Measurements from ENCODE around the gene AADAT. TPM values are rescaled to one million over a fixed set of nuclear protein-coding genes. Genes with fewer than 3 reads are reported as not detected.

The AADAT gene
- total RNA-seq, 1 experiment from 2014 or later, result 6.4 TPM

DNA sequence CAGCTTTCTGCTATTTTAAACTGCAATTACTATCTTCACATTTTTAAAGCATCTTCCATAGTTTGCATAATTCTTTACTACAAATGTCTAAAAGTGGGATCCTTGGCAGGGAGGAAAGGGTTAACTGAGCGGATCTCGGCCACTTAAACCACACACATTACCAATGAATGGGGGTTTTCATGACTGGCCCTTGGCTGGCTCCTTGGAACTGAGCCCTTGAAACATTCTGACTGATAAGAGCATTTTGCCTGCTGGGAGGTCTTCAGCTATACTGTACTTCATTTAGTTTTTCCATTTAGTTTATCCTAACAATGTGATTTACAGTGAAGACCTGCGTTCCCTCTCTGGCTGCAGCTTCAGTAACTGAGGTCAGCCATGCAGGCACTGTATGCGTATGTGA, 31.9 kb downstream of the AADAT start:
- ChIA-PET CTCF (interaction anchor here (1.5 to 2.1 kb wide), 2 partner anchors 10 to 247 kb away, joined by 5 to 8 read pairs; no protein-coding TSS in a partner anchor), POLR2A (no interaction called here)
- Mint-ChIP-seq H3K36me3 (ENCODE audit: insufficient read depth, unreplicated experiment) (peaks cover 21% of the 10 kb centered on the region), H3K4me1 (ENCODE audit: insufficient read depth, unreplicated experiment) (no peaks in the 10 kb centered on the region), H3K27ac (ENCODE audit: low read depth, unreplicated experiment) (no peak overlapping the region), H3K9me3 (ENCODE audit: unreplicated experiment) (no peaks in the 10 kb centered on the region), H3K4me3 (ENCODE audit: unreplicated experiment) (no peak overlapping the region), H3K27me3 (ENCODE audit: insufficient read depth, unreplicated experiment) (no peaks in the 10 kb centered on the region)
- intact Hi-C loops (cut with micrococcal nuclease), result no loop called here
- no peak for DNase-seq (ENCODE audit: unreplicated experiment)
- TF ChIP-seq, protein P1, sequence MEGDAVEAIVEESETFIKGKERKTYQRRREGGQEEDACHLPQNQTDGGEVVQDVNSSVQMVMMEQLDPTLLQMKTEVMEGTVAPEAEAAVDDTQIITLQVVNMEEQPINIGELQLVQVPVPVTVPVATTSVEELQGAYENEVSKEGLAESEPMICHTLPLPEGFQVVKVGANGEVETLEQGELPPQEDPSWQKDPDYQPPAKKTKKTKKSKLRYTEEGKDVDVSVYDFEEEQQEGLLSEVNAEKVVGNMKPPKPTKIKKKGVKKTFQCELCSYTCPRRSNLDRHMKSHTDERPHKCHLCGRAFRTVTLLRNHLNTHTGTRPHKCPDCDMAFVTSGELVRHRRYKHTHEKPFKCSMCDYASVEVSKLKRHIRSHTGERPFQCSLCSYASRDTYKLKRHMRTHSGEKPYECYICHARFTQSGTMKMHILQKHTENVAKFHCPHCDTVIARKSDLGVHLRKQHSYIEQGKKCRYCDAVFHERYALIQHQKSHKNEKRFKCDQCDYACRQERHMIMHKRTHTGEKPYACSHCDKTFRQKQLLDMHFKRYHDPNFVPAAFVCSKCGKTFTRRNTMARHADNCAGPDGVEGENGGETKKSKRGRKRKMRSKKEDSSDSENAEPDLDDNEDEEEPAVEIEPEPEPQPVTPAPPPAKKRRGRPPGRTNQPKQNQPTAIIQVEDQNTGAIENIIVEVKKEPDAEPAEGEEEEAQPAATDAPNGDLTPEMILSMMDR (IDR thresholded peaks at IDR 0.05; ENCODE audit: unreplicated experiment), result no peak
- BruUV-seq (replicated peaks), result no TSS peak

DNA sequence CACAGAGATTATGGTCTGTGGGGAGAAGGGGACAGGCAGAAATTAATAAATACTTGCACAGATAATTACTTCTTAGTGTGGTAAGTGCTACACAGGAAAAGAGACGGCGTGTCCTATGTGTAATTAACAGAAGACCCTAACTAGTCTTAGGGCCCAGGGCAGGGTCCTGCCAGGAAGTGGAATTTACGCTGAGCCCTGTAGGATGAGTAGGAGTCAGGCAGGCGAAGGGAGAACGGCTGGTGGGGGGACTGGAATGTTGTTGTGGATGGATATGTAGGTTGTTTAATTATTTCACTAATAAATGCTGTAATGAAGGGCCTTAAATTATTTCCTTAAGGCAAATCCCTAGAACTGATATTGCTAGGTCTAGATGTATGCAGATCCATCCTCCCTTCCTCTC, 36.8 kb downstream of the AADAT start:
- H3K27me3 Mint-ChIP-seq (ENCODE audit: insufficient read depth, unreplicated experiment), result no peaks in the 10 kb centered on the region
- no peak for DNase-seq (ENCODE audit: unreplicated experiment)
- no peak overlapping the region for H3K4me3 Mint-ChIP-seq (ENCODE audit: unreplicated experiment)
- no peaks in the 10 kb centered on the region for H3K4me1 Mint-ChIP-seq (ENCODE audit: insufficient read depth, unreplicated experiment)
- ChIA-PET CTCF (interaction anchor here (1.0 kb wide), 1 partner anchor 243 kb away, joined by 6 read pairs; no protein-coding TSS in a partner anchor), POLR2A (interaction anchor here (0.6 kb wide), 1 partner anchor 20 kb away, joined by 3 read pairs; no protein-coding TSS in a partner anchor)
- H3K9me3 Mint-ChIP-seq (ENCODE audit: unreplicated experiment), result no peaks in the 10 kb centered on the region
- intact Hi-C loops (cut with micrococcal nuclease), result no loop called here
- TF ChIP-seq, protein P1 (IDR thresholded peaks at IDR 0.05; ENCODE audit: unreplicated experiment), result no peak
- no TSS peak for BruUV-seq (replicated peaks)
- H3K27ac Mint-ChIP-seq (ENCODE audit: low read depth, unreplicated experiment), result no peak overlapping the region
- H3K36me3 Mint-ChIP-seq (ENCODE audit: insufficient read depth, unreplicated experiment), result peaks cover 2% of the 10 kb centered on the region

DNA sequence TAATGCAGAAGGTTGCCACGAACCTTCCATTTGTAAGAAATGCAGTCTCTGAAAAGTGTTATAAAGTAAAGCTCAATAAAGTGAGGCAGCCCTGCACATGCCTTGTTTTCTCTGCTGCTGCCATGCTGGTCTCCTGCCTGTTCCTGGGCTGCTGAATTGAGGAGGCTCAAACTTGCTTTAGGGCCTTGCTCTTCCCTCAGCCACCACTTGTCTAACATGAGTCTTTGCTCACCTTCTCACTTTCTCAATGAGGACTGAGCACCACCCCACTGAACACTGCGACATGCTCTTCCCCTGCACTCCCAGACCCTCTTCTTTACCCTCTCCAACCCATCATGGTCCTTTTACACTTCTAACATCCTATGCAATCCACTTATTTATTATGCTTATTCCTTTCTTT, 38.4 kb downstream of the AADAT start:
- Mint-ChIP-seq H3K4me3 (ENCODE audit: unreplicated experiment) (no peak overlapping the region), H3K27me3 (ENCODE audit: insufficient read depth, unreplicated experiment) (no peaks in the 10 kb centered on the region), H3K4me1 (ENCODE audit: insufficient read depth, unreplicated experiment) (no peaks in the 10 kb centered on the region), H3K9me3 (ENCODE audit: unreplicated experiment) (no peaks in the 10 kb centered on the region), H3K27ac (ENCODE audit: low read depth, unreplicated experiment) (no peak overlapping the region), H3K36me3 (ENCODE audit: insufficient read depth, unreplicated experiment) (no peaks in the 10 kb centered on the region)
- DNase-seq (ENCODE audit: unreplicated experiment), result no peak
- CTCF ChIA-PET, result interaction anchor here (0.7 to 4.4 kb wide), 2 partner anchors 241 to 438 kb away, joined by 3 to 86 read pairs; no protein-coding TSS in a partner anchor
- BruUV-seq (replicated peaks), result no TSS peak
- TF ChIP-seq, protein P1 (IDR thresholded peaks at IDR 0.05; ENCODE audit: unreplicated experiment), result no peak
- intact Hi-C loops (cut with micrococcal nuclease), result no loop called here
- POLR2A ChIA-PET, result interaction anchor here (0.6 kb wide), 1 partner anchor 402 kb away, joined by 3 read pairs; no protein-coding TSS in a partner anchor

DNA sequence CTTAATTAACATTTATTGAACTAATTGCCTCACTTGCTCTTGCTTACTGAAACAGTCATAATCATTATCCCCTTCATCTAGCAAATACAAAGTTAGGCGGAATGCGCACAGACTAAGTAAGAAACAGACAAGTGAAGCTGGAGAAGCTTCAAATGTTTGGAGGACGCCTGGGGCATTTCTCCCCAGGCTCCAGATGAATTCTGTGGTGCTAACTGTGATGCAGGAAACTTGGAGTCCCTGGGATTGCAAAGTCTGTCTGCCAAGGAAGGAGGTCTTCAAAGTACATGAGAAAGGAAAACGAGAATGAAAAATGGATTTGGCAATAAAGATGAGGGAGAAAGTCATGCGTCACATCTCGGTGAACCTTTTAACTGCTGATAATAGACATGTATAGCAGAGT, 40.0 kb downstream of the AADAT start:
- no peak for DNase-seq (ENCODE audit: unreplicated experiment)
- POLR2A ChIA-PET, result interaction anchor here (2.5 kb wide), 1 partner anchor 437 kb away, joined by 6 read pairs; no protein-coding TSS in a partner anchor
- intact Hi-C loops (cut with micrococcal nuclease), result loop anchor here (5.0 kb wide), 1 partner anchor 1027 kb away; no protein-coding TSS in a partner anchor
- TF ChIP-seq, protein P1 (IDR thresholded peaks at IDR 0.05; ENCODE audit: unreplicated experiment), result no peak
- no peak overlapping the region for H3K4me3 Mint-ChIP-seq (ENCODE audit: unreplicated experiment)
- CTCF ChIA-PET, result interaction anchor here (0.7 to 4.4 kb wide), 8 partner anchors 21 to 437 kb away, joined by 3 to 86 read pairs (median 4); no protein-coding TSS in a partner anchor
- no peaks in the 10 kb centered on the region for H3K36me3 Mint-ChIP-seq (ENCODE audit: insufficient read depth, unreplicated experiment)
- H3K27me3 Mint-ChIP-seq (ENCODE audit: insufficient read depth, unreplicated experiment), result no peaks in the 10 kb centered on the region
- H3K4me1 Mint-ChIP-seq (ENCODE audit: insufficient read depth, unreplicated experiment), result no peaks in the 10 kb centered on the region
- H3K27ac Mint-ChIP-seq (ENCODE audit: low read depth, unreplicated experiment), result no peak overlapping the region
- no TSS peak for BruUV-seq (replicated peaks)
- no peaks in the 10 kb centered on the region for H3K9me3 Mint-ChIP-seq (ENCODE audit: unreplicated experiment)

Data from MCF 10A (cell line).